ENCODE data around the gene INTS7. TPM values are rescaled to one million over a fixed set of nuclear protein-coding genes. Genes with fewer than 3 reads are reported as not detected.

The INTS7 gene
- total RNA-seq, 2 donors from 2014 or later: 6.6 to 8.6 TPM

GRCh38 chr1:211909395-211909794, 126.0 kb downstream of the INTS7 start:
- Histone ChIP-seq H3K36me3 (replicated peaks in 1 of 2; ENCODE audit: insufficient read depth in 1 of 2, low read depth in 2 of 2) (no peaks in the 10 kb centered on the region), H3K4me1 (peaks cover 6% of the 10 kb centered on the region), H3K9me3 (no peaks in the 10 kb centered on the region), H3K27ac (no peak overlapping the region), H3K27me3 (no peaks in the 10 kb centered on the region), H3K4me3 (no peak overlapping the region)
- no peak for DNase-seq
- intact Hi-C loops (cut with DNase I): no loop called here
- peak; percentile 9 for ATAC-seq
- no peak for TF ChIP-seq CTCF (IDR thresholded peaks at IDR 0.05)
- no peak for TF ChIP-seq POLR2A (IDR thresholded peaks at IDR 0.05)
- WGBS, 2 donors: 37 to 45% methylated on average over 9 of the region's 9 CpGs

GRCh38 chr1:211908951-211909350, 126.4 kb downstream of the INTS7 start:
- intact Hi-C loops (cut with DNase I): no loop called here
- ATAC-seq (no peak), DNase-seq (no peak)
- no peaks in the 10 kb centered on the region for H3K27me3 ChIP-seq
- no peak overlapping the region for H3K4me3 ChIP-seq
- H3K36me3 ChIP-seq (replicated peaks in 1 of 2; ENCODE audit: insufficient read depth in 1 of 2, low read depth in 2 of 2): no peaks in the 10 kb centered on the region
- 70 to 89% methylated on average over 2 of the region's 2 CpGs for WGBS, 2 donors
- TF ChIP-seq POLR2A (IDR thresholded peaks at IDR 0.05) (no peak), CTCF (IDR thresholded peaks at IDR 0.05) (no peak)
- peaks cover 7% of the 10 kb centered on the region for H3K4me1 ChIP-seq
- H3K27ac ChIP-seq: no peak overlapping the region
- H3K9me3 ChIP-seq: no peaks in the 10 kb centered on the region

GRCh38 chr1:211908453-211908852, 126.9 kb downstream of the INTS7 start:
- Histone ChIP-seq H3K36me3 (replicated peaks in 1 of 2; ENCODE audit: insufficient read depth in 1 of 2, low read depth in 2 of 2) (no peaks in the 10 kb centered on the region), H3K4me3 (no peak overlapping the region), H3K4me1 (peaks cover 12% of the 10 kb centered on the region), H3K9me3 (no peaks in the 10 kb centered on the region), H3K27me3 (no peaks in the 10 kb centered on the region), H3K27ac (no peak overlapping the region)
- TF ChIP-seq CTCF (IDR thresholded peaks at IDR 0.05): no peak
- no peak for TF ChIP-seq POLR2A (IDR thresholded peaks at IDR 0.05)
- no peak for ATAC-seq
- intact Hi-C loops (cut with DNase I): no loop called here
- no peak for DNase-seq
- 55 to 67% methylated on average over 2 of the region's 2 CpGs for WGBS, 2 donors

- no peaks in the 10 kb centered on the region for H3K27me3 ChIP-seq
- H3K36me3 ChIP-seq (replicated peaks in 1 of 2; ENCODE audit: insufficient read depth in 1 of 2, low read depth in 2 of 2): no peaks in the 10 kb centered on the region
- no peak for DNase-seq
- peaks cover 12% of the 10 kb centered on the region for H3K4me1 ChIP-seq
- no peaks in the 10 kb centered on the region for H3K9me3 ChIP-seq
- 30 to 40% methylated on average over 2 of the region's 2 CpGs for WGBS, 2 donors
- peak; percentile 40 for ATAC-seq
- peak overlapping the region in 1 of 4 donors; percentile 53 for H3K27ac ChIP-seq
- TF ChIP-seq POLR2A (IDR thresholded peaks at IDR 0.05) (no peak), CTCF (IDR thresholded peaks at IDR 0.05) (no peak)
- intact Hi-C loops (cut with DNase I): no loop called here
- H3K4me3 ChIP-seq: no peak overlapping the region
Measured at GRCh38 chr1:211903490-211904245, 131.7 kb downstream of the INTS7 start.
